ENCODE data around the gene ANKRD53. TPM values are rescaled to one million over a fixed set of nuclear protein-coding genes. Genes with fewer than 3 reads are reported as not detected.
"Not testable (repeated sequence)": the region's sequence is repeated elsewhere in the genome, so short reads cannot be mapped to it uniquely, and the experiment has no call there.

ANKRD53 gene
- total RNA-seq, 1 donor from 2014 or later, result 0.31 TPM

DNA sequence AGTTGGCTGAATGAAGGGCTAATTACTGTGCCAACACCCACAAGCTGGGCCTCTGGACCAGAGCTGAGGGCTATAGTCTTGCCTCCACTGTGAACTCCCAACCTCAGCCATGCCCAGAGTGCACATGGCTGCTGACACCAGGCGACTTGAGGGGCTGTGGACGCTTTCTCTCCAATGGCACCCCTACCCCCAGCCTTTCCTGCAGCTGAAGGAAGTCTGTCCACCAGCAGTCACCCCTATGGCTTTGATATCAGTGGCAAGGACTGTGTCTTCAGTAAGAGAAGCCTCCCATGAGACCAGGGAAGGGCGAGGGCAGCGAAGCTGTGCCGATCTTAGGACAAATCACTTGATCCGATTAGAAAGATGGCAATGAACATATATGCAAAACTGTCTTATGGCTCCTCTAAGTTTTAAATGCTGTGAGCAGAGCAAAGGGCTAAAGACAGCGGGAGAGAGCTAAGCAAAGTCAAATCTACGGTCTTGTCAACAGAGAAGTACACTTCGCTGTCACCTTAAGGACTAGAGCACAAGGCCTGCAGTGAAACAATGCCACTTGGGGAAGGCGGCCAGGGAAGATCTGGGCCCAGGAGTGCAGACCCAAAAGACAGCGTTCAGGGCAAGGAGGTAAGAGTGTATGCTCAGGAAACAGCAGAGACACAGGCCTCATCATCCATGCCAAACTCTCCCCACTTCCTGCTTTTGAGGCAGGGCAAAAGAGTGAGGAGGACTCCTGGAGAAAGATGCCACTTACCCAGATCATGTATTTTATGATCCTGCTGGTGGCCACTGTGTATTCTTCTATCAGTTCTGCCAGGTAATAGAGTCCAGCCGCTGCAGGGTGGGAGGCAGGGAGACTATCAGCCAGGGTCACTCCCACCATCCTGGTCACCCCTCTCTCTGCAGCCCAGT, 14.8 kb downstream of the ANKRD53 start:
- DNase-seq, result no peak

DNA sequence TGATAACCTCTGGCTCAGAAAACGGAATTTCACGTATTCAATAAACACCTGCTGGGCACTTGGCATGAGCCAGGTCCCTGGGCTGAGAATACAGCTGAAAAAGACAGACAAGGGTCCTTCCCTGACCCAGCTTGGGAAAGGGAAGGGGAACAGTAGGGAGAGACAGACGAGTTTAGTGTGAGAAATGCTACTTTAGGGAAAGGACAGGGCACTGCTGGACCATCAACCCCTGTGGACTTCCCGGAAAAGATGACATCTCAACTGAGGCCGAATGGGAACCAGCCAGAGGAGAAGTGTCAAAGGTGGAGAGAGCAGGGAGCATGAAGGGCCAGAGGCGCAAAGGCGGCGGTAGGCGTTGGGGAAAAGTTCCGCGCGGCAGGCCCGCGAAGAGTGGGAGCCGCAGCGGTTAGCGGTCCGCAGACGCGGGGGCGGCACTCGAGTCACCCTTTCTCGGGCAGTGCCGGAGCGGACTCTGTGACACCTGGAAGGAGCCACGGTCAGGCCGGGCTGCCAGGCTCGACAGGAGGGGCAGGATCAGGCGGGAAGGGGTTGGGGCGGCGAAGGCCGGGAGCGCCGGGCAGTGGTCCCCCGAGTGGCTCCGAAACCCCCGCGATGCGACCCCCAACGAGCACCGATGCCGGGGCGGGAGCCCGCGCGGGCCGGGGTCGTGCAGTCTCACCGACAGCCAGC, 15.7 kb downstream of the ANKRD53 start:
- DNase-seq, result no peak

DNA sequence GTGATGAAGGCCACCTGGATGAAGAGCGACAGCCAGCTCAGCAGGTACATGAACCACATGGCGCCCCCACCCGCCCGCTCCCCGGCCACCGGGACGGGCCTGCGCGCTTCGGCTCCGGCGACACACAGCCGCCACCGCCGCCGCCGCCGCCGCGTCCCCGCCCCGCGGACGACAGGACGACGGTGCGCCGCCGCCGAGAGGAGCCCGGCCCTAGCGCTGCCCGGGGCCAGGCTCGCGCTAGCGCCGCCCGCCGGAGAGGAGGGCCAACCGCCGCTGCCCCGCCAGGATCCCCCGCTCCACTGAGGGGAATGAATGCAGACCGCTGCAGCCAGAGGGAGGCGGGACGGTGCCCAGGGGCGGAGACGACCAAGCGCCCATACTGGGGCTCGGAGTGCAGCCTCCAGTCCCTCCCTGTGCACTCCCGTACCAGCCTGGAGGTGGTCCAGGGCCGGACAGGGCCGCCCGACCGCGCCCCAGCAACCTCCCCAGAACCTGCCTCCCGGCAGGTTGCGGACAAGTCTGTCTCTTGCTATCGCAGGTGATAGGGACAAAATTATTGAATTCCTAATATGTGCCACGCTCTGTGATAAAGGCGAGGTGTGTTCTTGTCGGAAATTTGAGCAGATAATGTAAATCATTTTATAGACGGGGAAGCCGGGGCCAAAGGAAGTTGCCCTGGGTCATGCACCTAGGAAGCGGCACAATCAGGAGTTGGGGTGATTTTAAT, 16.4 kb downstream of the ANKRD53 start, which contains the start of gene TEX261:
TSS of gene TEX261 (minus strand) at position 175 of the 727 bp plus-strand sequence. CDS start at position 59, 116 bp downstream.
- DNase-seq, result peak; percentile 92

DNA sequence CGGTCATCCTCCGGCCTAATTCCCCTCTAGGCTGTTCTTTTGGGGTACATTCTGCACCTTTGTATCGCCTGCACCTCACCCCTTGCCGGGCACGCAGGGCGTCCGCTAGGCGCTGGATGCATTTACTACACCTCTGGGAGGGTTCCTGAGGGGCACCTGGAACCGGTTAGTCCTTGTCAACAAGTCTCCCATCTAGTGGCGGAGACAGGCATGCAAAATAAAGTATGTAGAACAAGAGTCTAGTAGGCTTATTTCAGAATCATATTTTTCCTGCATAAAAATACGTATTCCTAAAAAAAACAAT, 16.9 kb downstream of the ANKRD53 start:
- DNase-seq, result peak; percentile 38

DNA sequence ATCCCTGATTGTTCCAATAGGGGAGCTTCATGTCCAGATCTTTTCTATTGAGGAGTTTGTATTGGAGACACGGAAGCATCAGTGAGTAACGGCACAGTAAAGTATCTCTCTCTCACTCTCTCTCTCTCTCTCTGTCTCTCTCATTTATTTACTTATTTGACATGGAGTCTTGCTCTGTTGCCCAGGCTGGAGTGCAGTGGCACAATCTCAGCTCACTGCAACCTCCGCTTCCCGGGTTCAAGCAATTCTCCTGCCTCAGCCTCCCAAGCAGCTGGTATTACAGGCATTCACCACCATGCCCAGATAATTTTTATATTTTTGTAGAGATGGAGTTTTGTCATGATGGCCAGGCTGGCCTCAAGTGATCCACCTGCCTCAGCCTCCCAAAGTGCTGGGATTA, 20.5 kb downstream of the ANKRD53 start:
- DNase-seq, result not testable (repeated sequence)

DNA sequence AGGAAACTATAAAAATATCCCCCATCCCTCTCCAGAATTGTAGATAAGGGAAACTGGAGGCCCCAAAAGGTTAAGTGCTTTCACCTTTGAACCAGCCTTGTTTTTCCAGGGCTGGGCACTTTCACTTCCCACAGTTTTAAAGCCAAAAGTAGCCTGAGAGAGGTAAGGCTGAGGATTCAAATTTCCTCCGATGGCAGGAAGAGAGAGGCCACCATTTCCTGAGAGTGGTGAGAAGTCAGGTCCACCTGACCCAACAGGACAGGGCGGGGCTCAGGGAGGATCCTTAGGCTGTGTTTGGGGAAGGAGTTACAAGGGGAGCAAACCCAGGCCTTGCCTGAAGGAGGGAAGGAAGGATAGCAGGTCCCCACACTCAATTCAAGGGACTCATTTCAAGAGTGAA, 20.9 kb downstream of the ANKRD53 start:
- DNase-seq, result no peak

DNA sequence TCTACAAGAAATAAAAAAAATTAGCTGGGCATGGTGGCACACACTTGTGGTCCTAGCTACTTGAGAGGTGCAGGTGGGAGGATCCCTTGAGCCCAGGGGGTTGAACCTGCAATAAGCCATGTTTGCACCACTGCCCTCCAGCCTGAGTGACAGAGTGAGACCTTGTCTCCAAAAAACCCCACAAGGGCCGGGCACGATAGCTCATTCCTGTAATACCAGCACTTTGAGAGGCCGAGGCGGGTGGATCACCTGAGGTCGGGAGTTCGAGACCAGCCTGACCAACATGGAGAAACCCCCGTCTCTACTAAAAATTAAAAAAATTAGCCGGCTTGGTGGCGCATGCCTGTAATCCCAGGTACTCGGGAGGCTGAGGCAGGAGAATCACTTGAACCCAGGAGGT, 21.5 kb downstream of the ANKRD53 start:
- DNase-seq, result not testable (repeated sequence)

DNA sequence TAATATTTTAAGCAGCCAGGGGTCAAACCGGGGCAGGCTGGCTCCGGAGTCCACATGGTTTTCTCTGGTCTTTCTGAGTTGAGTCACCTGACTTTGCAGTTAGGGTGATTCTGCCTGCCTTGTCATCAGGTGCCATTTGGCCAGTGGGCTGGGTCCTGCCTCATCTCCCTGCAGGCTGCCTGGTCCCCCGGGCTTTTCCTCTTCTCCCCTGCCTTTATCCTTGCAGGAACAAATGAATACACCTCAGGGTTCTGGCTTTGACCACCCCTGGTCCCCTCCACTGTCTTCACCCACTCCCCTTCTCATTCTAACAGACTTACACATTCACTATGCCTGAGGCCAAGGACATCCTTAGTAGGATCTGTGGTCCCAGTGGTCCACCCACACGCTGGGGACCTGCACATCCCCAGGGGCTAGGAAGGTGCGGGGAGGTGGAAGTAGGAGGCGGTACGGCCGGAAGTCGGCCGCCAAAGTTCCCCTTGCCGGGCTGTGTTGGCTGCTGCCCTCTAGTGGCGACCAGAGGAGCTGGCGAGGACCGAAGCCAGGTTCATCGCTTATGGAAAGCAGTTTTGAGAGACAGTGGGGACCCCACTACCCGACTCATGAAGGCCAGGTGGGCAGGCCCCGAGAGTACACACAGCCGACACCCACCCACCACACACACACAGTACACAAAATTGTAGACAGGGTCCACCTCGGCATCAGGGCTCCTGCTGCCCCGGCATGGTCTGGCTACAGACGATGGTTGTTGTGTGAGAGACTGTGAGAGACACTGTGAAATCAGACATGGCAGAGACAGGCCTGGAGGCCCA, 22.6 kb downstream of the ANKRD53 start:
- DNase-seq, result peak; percentile 67

- no peak for DNase-seq
Observed at GRCh38 chr2:71001592-71001927, 23.1 kb downstream of the ANKRD53 start.

DNA sequence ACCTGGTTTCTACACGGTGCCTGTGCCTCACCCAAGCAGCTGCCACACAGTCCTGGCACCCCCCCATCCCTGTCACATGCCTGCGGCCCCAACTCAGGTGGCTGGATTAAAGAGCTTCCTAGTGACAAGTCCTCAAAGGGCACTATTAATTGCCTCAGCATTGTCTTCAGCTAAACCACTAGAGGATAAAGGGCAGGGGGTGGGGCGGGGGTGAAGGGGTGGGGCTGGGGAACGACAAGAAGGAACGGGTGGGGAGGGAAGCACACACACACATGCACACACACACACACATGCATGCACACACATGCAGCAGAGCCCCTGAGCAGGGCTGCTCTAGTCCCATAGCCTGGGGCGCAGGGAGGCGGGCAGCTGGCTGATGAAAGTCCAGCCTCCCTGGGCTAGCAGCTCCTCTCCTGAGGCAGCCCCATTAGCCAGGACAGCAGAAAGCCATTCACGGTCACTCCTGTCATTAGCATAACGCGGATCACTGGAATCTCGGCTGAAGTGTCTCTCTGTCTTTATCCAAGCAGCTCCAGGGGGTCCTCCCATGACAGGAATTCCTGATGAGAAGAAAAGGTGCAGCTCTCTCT, 23.6 kb downstream of the ANKRD53 start:
- no peak for DNase-seq

DNA sequence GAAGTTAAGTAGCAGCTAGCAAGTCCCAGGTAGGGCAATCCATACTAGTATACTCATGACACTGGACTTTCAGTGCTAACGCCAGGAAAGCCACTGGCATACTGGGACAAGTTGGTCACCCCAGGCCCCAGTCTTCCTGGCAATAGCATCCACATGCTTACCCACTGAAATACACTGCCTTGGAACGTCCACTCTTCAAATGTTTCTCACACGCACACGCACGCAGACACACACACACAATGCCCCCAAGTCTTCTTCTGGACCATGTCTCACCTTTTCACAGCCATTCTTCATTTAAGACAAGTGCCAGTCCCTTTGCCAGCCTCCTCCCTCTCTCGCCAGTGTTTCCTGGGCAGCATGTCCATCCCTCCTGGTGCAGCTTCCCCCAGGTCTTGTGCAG, 25.0 kb downstream of the ANKRD53 start:
- no peak for DNase-seq

DNA sequence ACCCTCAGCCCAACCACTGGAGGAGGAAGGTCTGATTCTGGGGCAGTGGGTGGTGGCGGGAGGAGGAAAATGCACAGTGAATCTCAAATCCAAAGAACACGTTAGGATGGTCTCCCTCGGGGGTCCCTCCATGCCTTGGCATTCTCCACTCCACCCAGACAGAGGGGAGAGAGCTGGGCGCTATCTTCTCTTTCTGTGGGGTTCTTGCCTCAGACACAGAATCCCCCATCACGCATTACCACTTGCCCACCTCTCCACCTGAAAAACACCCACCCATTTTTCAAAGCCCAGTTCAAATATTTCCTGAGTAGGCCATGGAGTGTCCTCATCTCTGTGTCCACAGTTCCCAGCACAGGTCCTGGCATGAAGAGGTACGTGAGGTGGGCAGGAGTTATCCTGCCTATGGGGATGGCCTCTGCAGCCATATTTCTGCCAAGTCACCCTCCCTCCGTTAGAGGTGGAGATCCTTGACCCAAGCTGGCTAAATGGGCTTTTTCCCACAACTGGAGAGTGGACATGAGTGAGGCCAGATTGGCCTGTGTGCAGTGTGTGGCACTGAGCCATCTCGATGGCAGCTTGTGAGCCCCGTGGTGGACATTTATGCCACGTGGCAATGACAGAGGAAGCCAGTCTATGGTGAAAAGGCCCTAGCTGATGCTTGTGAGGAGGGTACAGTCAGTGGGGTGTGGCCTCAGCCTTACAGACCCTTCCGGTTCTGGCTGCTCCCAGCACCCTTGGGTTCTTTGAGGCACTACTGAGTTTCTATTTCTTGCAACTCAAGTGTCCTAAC, 25.7 kb downstream of the ANKRD53 start:
- no peak for DNase-seq

DNA sequence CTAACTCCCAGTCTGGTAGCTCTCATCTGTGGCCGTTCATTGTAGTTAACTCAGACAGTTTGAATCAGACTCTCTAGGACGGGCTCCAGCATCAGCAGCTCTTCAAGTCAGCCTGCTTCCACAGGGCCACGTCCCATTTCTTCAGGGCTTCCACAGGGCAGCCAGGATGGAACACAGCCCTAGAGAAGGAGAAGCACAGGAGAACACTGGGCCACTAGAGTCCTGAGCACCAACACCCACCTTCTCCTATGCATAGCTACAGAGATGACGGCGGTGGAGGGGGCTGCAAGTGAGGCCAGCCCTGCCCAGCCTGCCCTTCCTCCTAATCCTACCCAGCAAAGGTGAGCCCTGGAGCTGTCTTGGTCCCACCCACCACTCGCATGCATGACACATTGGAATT, 26.4 kb downstream of the ANKRD53 start:
- DNase-seq, result no peak

DNA sequence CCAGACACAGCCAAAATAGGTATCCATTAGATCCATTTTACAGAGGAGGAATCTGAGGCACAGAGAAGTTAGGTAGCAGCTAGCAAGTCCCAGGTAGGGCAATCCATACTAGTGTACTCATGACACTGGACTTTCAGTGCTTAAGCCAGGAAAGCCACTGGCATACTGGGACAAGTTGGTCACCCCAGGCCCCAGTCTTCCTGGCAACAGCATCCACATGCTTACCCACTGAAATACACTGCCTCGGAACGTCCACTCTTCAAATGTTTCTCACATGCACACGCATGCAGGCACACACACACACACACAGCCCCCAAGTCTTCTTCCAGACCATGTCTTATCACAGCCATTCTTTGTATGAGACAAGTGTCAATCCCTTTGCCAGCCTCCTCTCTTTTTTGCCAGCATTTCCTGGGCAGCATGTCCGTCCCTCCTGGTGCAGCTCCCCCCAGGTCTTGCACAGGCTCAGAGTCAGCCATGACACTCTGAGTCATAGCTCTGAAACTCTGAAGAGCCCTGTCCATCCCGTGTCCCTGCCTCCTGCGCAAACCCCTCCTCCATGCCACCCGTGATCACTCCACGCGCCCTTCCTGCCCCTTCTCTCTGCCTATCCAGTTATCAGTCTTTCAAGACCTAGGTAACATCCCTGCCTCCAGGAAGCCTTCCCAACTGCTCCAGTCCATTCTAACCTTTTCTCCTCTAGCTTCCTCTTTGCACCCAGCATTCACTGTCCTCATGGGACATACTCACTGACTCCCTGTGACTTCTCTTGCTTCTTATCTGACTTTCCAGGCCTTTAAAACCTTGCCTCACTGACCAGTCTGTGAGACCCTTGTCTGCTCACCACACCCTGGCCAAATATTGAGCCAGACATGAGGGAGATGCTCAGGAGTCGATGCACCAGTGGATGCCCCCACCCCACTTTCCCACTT, 27.1 kb downstream of the ANKRD53 start:
- no peak for DNase-seq

GRCh38 chr2:71006323-71006722, 27.9 kb downstream of the ANKRD53 start:
- DNase-seq, result no peak

DNA sequence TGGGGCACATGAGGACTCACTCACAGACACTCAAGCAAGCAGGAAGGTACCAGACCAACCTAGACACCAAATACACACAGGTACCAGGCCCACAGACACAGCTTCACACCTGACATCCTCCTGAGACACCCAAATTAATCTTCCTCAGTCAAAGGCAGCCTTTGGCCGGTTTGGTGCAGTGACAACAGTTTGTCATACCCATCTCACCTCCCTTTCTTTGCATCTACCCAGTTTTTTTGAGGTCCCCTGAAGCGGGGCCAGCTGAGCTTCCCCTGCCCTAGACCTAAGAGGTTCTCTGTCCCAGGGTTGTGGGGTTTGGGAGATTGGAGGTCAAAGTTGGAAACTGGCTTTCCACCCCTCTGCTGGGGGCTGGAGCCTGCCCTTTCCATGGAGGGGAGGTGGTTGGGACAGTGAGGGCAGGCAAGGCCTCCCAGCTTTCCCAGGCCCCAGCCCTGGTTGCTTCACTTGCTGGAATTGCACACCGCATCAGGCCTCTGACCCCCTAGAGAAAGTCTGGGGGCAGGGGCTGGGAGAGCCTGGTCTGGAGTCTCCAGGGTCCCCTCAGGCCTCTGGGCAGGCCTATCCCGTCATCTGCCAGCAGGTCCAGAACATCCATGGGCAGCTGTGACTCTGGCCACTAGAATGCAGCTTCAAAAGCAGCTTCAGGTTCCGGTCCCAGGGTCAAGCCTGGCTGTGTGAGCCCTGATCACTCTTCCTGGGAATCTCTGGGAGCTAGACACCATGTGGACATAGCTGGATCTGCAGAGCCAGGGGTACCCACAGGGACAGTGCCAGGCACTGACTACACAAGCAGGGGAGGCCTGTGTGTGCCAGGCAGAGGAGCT, 28.7 kb downstream of the ANKRD53 start:
- DNase-seq, result no peak

GRCh38 chr2:71008342-71008741, 29.9 kb downstream of the ANKRD53 start:
- DNase-seq, result no peak

DNA sequence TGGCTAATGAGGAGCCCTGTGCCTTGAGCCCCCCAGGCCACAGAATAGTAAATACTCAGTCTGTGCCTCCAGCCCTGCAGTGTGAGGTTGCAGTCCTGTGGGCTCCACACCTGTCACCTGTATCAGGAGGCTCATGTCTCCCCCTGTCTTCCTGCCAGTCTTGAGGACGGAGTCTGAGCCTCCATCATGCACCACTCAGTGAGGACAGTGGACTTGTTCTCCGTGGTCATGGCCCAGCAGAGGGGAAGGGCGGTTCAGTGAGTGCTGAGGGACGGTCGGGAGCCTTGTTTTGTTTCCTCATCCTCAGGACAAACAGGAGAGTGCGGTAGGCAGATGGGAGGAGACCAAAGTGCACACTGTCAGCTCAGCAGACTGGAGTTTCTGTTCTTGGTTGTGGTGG, 33.4 kb downstream of the ANKRD53 start:
- not testable (repeated sequence) for DNase-seq

GRCh38 chr2:71018625-71019024, 40.2 kb downstream of the ANKRD53 start:
- no peak for DNase-seq

All from tongue (tissue), 2 donors.